ENCODE results near the gene SLC40A1.

DNA sequence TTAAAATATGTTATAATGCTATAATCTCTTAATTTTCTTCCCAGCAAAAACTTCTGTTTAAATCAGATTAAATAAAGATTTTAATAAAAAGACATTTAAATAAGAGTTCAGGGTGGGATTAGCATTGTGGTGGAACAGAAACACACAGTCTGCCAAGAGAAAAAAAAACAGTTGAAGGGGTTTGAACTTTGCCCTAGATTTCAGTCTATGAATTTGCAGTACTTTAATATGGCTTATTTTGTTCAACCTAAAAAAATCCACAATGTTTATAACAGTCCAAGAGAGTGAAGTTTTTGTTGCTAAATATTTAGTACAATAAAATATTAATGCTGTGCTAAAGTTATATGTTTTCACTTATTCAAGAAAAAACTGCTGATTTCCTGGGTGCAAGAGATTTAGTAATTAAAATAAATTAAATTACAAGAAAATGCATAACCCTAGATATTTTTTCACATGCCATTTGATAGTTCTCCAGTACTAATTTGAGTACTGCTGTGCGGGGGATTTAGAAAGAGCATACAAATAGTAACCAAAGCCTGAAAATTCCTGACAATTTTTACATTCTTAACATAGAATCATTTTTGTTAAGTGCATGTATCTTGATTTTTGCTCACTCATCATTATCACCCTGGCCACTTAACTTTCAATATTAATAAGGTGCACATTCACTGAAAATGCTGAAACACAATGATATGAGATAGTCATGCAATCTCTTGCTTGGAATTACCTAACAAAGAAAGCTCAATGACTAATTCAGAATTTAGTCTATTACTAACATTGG, 52.6 kb downstream of the SLC40A1 start:
- TF ChIP-seq, protein P1, sequence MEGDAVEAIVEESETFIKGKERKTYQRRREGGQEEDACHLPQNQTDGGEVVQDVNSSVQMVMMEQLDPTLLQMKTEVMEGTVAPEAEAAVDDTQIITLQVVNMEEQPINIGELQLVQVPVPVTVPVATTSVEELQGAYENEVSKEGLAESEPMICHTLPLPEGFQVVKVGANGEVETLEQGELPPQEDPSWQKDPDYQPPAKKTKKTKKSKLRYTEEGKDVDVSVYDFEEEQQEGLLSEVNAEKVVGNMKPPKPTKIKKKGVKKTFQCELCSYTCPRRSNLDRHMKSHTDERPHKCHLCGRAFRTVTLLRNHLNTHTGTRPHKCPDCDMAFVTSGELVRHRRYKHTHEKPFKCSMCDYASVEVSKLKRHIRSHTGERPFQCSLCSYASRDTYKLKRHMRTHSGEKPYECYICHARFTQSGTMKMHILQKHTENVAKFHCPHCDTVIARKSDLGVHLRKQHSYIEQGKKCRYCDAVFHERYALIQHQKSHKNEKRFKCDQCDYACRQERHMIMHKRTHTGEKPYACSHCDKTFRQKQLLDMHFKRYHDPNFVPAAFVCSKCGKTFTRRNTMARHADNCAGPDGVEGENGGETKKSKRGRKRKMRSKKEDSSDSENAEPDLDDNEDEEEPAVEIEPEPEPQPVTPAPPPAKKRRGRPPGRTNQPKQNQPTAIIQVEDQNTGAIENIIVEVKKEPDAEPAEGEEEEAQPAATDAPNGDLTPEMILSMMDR (IDR thresholded peaks at IDR 0.05; ENCODE audit: extremely low read depth in 1 of 2, insufficient read depth in 1 of 2, low read depth in 1 of 2, low read length in 2 of 2): no peak
- TF ChIP-seq POLR2A (IDR thresholded peaks at IDR 0.05; ENCODE audit: low read depth, low read length) (no peak), POLR2AphosphoS5 (IDR thresholded peaks at IDR 0.05; ENCODE audit: insufficient read depth, low read depth, low read length) (no peak), EZH2 (IDR thresholded peaks at IDR 0.05; ENCODE audit: borderline replicate concordance, low read depth, low read length, severe bottlenecking) (no peak), JUN (IDR thresholded peaks at IDR 0.05; ENCODE audit: borderline replicate concordance, insufficient read depth, insufficient read length, low read depth) (no peak), FOS (IDR thresholded peaks at IDR 0.05; ENCODE audit: borderline replicate concordance, insufficient read depth, low read length) (no peak), MYC (IDR thresholded peaks at IDR 0.05; ENCODE audit: low read depth, low read length) (no peak), GATA2 (IDR thresholded peaks at IDR 0.05; ENCODE audit: insufficient read depth, insufficient read length, low read depth, low read length) (no peak)
- TF ChIP-seq, protein P2, sequence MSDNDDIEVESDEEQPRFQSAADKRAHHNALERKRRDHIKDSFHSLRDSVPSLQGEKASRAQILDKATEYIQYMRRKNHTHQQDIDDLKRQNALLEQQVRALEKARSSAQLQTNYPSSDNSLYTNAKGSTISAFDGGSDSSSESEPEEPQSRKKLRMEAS (IDR thresholded peaks at IDR 0.05; ENCODE audit: insufficient read depth, insufficient read length): no peak
